ENCODE data around the gene USO1. TPM values are rescaled to one million over a fixed set of nuclear protein-coding genes. Genes with fewer than 3 reads are reported as not detected.

The USO1 gene
- total RNA-seq, 2 donors from 2014 or later, result 52.0 to 53.3 TPM

DNA sequence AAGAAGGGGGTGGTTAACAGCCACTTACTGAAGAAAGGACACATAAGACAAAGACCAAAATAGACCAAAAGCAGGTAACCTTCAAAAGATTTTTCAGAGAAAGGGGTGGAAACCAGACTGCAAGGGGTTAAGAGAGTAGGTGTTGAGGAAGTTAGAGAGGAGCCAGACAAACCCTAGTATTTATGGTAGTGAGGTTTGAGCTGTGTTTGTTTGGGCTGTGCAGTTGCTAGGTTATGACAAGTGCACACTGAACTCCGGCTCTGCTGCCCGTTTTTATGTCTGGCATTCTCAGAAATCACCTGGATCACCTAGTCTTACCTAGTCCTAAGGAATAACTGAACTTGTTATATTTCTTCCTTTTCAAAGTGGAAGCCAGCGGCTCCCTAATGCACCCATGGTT lies 28.3 kb upstream of the USO1 start:
- intact Hi-C loops (cut with DNase I), result no loop called here
- Histone ChIP-seq H3K36me3 (no peaks in the 10 kb centered on the region), H3K27ac (no peak overlapping the region), H3K27me3 (replicated peaks; ENCODE audit: insufficient read depth) (no peaks in the 10 kb centered on the region), H3K4me3 (no peak overlapping the region), H3K9me3 (no peaks in the 10 kb centered on the region), H3K4me1 (replicated peaks) (no peaks in the 10 kb centered on the region)
- no peak for DNase-seq (ENCODE audit: low spot score)
- WGBS, result 30% methylated on average over 3 of the region's 3 CpGs
- no peak for TF ChIP-seq POLR2AphosphoS5 (IDR thresholded peaks at IDR 0.05)
- TF ChIP-seq POLR2A (IDR thresholded peaks at IDR 0.05), result no peak

GRCh38 chr4:75696581-75696980 lies 27.8 kb upstream of the USO1 start:
- Histone ChIP-seq H3K27ac (no peak overlapping the region), H3K36me3 (no peaks in the 10 kb centered on the region), H3K4me3 (no peak overlapping the region), H3K4me1 (replicated peaks) (no peaks in the 10 kb centered on the region), H3K27me3 (replicated peaks; ENCODE audit: insufficient read depth) (no peaks in the 10 kb centered on the region), H3K9me3 (no peaks in the 10 kb centered on the region)
- WGBS, result 85% methylated on average over 3 of the region's 3 CpGs
- intact Hi-C loops (cut with DNase I), result no loop called here
- TF ChIP-seq POLR2AphosphoS5 (IDR thresholded peaks at IDR 0.05) (no peak), POLR2A (IDR thresholded peaks at IDR 0.05) (no peak), CTCF (IDR thresholded peaks at IDR 0.05) (no peak)
- DNase-seq (ENCODE audit: low spot score), result no peak

- 80% methylated on average over 6 of the region's 6 CpGs for WGBS
- Histone ChIP-seq H3K27me3 (replicated peaks; ENCODE audit: insufficient read depth) (no peaks in the 10 kb centered on the region), H3K36me3 (no peaks in the 10 kb centered on the region), H3K4me1 (replicated peaks) (no peaks in the 10 kb centered on the region), H3K27ac (no peak overlapping the region), H3K4me3 (no peak overlapping the region), H3K9me3 (no peaks in the 10 kb centered on the region)
- DNase-seq (ENCODE audit: low spot score), result no peak
- intact Hi-C loops (cut with DNase I), result no loop called here
- no peak for TF ChIP-seq POLR2A (IDR thresholded peaks at IDR 0.05)
- TF ChIP-seq POLR2AphosphoS5 (IDR thresholded peaks at IDR 0.05), result no peak
- TF ChIP-seq CTCF (IDR thresholded peaks at IDR 0.05), result no peak
Measured at GRCh38 chr4:75698162-75698962, 26.0 kb upstream of the USO1 start.

- no peak for DNase-seq (ENCODE audit: low spot score)
- intact Hi-C loops (cut with DNase I), result no loop called here
- no peaks in the 10 kb centered on the region for H3K4me1 ChIP-seq (replicated peaks)
- 80% methylated on average over 2 of the region's 2 CpGs for WGBS
- no peaks in the 10 kb centered on the region for H3K9me3 ChIP-seq
- H3K36me3 ChIP-seq, result no peaks in the 10 kb centered on the region
- TF ChIP-seq CTCF (IDR thresholded peaks at IDR 0.05) (no peak), POLR2A (IDR thresholded peaks at IDR 0.05) (no peak)
- no peak overlapping the region for H3K4me3 ChIP-seq
- H3K27me3 ChIP-seq (replicated peaks; ENCODE audit: insufficient read depth), result no peaks in the 10 kb centered on the region
- H3K27ac ChIP-seq, result no peak overlapping the region
Measured at GRCh38 chr4:75698963-75699228, 25.5 kb upstream of the USO1 start.

DNA sequence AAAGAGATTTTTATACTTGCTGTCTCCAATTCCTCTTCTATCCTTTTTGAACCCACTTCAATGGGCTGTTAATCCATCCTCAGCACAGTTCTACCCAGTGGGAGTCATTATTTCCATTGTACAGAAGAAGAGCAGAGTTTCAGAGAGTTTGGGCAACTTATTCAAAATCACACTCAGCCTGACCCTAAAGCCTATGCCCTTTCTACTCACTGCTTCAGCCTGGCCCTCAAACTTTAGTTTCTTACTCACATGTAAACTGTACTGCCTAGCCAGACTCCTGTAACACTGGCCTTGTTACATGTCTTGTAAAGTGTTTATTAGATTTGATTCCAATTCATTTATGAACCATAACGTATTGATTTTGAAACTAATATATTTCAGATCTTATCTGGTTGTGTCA lies 25.1 kb upstream of the USO1 start:
- intact Hi-C loops (cut with DNase I), result no loop called here
- Histone ChIP-seq H3K4me1 (replicated peaks) (no peaks in the 10 kb centered on the region), H3K4me3 (no peak overlapping the region), H3K9me3 (no peaks in the 10 kb centered on the region), H3K27me3 (replicated peaks; ENCODE audit: insufficient read depth) (no peaks in the 10 kb centered on the region), H3K36me3 (no peaks in the 10 kb centered on the region), H3K27ac (no peak overlapping the region)
- no peak for DNase-seq (ENCODE audit: low spot score)
- 0% methylated on average over 1 of the region's 1 CpG for WGBS
- TF ChIP-seq POLR2AphosphoS5 (IDR thresholded peaks at IDR 0.05) (no peak), CTCF (IDR thresholded peaks at IDR 0.05) (no peak), POLR2A (IDR thresholded peaks at IDR 0.05) (no peak)

Measured in prostate gland (tissue), 2 donors.